Measurements from ENCODE around the gene GPR142.
"Not testable (repeated sequence)": the region's sequence is repeated elsewhere in the genome, so short reads cannot be mapped to it uniquely, and the experiment has no call there.

Gene GPR142

DNA sequence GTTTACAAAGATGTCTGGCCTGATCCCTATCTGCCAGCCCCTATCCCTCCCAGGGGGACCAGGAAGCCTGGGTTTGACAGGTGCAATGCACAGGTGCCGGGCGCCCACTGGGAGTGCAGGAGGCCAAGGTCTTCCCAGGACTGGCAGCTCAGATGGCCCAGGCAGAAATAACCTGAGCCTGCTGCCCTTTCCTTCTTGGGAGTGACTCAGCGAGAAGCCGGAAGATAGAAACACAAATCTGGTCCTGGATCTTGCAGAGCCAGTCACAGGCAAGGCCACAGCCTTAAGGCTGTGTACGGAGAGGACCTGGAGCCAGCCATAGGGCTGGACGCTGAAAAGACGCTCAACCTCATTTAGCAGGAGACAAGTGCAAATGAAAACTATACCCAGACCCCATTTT, 27.7 kb downstream of the GPR142 start:
- no peak for DNase-seq

DNA sequence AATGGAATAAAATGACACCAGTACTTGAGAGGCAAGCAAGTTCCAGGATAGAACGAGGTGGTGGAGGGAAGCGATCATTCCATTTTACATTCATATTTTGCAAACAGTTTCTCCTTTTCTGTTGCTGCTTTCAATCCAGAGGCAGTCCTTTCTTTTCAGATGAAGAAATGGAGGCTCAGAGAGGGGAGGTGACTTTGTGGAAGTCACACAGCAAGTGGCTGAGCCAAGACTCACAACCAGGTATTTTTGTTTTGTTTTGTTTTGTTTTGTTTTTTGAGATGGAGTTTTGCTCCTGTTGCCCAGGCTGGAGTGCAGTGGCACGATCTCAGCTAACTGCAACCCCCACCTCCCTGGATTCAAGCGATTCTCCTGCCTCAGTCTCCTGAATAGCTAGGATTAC, 29.3 kb downstream of the GPR142 start:
- no peak for DNase-seq

DNA sequence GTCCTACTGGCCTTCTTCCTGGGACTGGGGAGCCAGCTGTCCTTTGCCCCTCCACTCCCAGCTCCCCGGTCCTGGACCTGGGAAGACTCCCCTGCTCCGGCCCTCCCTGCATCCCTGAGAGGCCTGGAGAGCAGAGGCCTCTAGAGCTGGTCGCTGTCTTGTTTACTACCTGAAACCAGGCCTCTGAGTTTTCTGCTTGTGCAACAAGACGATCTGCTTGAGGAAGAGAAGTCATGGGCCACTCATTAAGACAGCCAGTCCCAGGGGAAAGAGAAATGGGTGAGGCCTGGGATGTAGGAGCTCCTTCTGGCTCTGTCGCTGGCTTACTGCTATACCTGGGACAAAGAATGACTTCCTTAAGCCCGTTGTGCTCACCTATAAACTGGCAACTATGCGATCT, 34.7 kb downstream of the GPR142 start:
- DNase-seq = no peak

DNA sequence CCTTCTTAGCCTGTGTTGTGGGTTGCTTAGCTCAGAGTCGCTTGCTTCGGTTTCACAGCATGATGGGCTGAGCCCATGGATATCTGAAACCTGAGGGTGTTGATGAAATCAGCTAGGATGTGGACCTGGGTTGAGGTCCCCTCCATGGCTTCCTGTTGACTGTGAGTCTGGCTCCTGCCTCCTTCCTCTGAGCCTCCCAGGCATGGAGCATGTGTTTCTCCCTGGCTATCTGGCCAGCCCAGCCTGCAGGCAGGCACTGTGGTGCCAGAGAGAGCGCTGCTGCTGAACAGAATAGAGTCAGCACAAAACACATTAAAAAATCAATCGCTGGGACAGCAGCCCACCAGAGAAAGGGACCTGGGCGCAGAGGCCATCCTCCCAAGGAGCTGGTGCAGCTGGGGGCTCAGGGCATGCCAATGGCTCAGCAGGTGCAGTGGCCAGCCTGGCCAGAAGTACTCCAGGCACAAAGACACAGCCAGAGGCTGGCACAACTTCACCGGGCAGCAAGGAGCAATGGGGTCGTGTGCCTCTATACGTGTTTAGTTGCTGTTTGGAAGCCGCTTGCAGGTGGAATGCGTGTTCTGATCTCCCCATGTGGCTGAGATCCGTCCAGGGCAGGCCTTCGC, 36.3 kb downstream of the GPR142 start:
- DNase-seq = no peak

DNA sequence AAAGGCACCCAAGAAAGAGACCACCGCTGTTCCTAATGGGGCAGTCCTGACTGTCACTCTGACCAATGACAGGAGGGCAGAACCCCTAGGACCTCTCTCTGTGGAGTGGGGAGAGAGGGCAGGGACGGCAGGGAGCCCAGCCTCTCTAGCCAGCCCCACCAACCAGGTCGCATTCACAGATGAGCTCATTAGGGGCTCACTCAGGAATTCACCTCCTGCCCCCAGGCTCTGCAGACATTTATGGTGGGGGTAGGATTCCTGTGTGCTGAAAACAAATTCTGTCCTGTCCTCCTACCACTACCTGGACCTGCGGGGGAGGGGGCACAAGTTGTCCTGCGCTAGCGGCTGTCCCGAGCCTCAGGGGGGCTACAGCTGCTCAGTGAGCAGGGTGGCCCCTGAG, 36.9 kb downstream of the GPR142 start:
- DNase-seq = no peak

DNA sequence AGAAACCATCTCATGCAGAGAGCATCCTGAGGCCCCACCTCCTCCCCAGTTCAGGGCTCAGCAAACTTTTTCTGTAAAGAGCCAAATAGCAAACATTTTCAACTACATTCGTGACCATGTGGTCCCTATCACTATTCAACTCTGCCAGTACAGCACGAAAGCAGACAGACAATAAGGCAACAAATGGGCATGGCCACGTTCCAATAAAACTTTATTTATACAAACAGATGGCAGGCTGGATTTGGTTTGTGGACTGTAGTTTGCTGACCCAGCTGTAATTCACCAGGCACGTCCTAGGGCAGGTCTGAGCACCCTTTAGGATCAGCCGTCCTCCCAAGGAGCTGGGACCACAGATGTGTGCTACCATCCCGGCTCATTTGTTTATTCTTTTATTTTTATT, 37.5 kb downstream of the GPR142 start:
- no peak for DNase-seq

DNA sequence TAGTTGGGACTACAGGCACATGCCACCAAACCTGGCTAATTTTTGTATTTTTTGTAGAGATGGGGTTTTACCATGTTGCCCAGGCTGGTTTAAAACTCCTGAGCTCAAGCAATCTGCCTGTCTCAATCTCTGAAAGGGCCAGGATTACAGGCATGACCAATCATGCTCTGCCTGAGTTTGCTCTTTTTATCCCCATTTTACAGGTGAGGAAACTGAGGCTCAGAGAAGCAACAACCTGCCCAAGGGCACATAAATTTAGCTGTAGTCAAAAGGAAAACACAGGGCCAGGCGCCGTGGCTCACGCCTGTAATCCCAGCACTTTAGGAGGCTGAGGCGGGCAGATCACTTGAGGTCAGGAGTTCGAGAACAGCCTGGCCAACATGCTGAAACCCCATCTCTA, 38.0 kb downstream of the GPR142 start:
- not testable (repeated sequence) for DNase-seq

DNA sequence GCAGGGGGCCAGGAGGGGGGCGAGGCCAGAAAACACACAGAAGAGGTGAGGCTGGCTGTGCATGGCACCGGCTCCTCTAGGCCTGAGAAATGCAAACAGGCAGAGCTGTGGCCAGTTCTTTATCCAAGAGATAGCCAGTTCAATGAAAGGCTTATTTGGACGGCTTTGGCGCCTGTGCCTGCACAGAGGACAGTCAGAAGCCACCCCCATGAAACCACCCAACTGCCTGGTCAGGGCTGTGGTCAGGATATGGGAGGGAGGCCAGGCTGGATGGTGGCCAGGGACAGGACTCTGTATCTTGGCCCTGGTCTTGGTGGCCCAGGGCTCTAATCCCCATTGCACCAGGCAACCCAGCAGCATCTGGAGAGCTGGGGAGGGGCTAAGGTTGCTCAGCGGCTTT, 40.1 kb downstream of the GPR142 start:
- DNase-seq = no peak

DNA sequence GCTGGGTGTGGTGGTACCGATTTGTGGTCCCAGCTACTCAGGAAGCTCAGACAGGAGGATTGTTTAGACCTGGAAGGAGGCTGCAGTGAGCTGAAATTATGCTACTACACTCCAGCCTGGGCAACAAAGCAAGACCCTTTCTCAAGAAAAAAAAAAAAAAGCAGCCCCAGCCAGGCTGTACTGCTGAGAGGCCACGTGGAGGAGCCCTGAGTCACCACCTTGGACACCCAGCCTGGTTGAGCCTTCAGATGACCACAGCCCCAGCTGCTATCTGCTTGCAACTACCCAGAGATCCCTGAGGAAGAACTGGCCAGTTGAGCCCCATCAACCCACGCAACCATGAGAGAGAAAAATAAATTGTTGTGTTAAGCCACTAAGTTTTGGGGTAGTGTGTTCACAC, 41.0 kb downstream of the GPR142 start:
- no peak for DNase-seq

DNA sequence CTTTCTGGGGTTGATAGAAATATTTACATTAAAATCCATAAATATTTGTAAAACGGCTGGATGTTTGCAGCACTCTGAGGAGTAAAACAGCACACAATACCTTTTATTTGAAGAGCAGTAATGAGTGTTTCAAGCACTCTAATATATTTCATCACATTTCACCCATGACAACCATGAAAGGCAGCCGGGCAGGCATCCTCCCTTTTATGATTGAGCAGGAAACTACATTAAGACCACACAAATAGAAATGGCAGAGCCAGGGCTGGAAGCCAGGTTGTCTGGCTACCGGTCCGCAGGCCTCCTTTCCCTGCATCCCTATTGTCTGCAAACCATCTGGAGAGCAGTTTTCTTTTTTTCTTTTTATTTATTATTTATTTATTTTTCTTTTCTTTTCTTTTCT, 41.5 kb downstream of the GPR142 start:
- DNase-seq = peak; percentile 88

DNA sequence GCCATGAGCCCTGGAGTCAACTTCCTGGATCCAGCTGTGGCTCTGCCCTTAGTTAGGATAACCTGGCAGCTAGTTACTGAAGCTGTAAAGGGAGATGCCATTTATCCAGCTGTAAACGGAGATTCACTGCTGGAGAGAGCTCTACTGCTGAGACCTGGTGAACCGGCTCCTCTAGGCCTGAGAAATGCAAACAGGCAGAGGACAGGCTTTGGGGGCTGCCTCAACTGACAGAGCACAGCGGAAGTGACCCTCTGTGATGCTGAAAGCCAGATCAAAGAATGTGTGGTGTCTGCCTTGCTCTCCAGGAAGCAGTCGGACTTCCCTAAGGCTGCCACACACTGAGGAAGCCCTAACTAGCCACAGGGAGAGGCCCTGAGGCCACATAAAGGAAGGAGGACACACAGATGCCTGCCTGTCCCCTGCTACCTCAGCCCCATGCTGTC, 42.7 kb downstream of the GPR142 start:
- no peak for DNase-seq

DNA sequence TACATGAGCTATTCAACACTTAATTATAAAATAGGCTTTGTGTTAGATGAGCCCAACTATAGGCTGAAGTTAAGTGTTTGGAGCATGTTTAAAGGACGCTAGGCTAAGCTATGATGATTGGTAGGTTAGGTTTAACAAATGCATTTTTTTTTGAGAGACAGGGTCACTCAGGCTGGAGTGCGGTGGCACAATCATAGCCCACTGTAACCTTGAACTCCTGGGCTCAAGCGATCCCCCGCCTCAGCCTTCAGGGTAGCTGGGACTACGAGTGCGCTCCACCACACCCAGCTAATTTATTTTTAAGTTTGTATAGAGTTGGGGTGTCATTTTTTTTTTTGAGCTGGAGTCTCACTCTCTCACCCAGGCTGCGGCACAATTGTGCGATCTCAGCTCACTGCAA, 45.3 kb downstream of the GPR142 start:
- no peak for DNase-seq

DNA sequence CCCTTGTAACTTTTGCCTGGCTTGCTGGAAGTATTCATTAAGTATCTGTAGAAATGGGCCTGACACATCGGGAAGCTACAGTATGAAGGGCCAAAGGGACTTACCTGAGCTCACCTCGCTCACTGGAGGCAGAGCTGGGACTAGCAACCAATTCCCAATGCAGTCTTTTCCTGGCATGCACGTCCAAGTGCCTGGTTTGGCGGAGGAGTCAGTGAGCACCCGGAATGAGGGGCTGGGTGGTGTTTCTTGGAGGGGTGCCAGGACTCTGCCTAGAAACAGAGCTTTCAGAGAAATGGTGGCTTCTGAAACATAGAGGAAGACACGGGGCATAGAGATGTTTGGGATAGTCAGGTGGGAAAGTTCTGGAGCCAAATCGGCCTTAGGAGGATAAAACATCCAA, 46.2 kb downstream of the GPR142 start:
- no peak for DNase-seq

DNA sequence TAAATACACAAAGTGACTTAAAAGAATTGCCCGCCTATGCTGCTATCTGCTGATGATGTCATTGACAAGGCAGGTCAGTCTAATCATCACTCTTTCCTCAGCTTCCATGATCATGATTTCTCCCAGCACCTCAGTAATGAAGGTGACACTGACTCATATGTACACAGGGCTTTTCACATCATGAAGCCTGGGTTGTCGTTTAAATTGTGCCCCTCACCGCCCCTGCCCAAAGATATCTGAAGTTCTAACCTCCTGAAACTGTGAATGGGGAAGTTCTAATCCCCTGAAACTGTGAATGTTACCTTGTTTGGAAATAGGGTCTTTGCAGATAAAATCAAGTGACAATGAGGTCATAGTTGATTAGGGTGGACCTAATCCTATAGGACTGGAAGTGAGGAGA, 47.2 kb downstream of the GPR142 start:
- DNase-seq = no peak

DNA sequence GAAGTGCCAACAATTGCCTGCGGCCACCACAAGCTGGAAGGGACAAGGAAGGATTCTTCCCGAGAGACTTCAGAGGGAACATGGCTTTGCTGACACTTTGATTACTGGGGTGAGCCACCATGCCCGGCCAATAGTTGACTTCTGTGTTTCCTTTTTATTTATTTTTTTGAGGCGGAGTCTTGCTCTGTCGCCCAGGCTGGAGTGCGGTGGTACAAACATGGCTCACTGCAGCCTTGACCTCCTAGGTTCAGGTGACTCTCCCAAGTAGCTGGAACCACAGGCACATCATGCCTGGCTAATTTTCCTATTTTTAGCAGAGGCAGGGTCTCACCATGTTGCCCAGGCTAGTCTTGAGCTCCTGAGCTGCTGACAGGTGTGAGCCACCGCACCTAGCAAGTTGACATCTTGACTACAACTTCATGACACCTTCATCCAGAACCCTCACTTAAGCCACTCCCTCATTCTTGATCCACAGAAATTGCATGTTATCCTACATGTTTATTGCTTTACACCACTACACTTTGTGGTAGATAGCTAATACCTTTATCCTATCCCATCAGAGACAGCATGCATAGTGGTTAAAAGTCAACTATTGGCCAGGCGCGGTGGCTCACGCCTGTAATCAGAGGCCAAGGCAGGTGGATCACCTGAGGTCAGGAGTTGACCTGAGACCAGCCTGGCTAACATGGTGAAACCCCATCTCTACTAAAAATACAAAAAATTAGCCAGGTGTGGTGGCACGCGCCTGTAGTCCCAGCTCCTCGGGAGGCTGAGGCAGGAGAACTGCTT, 48.5 kb downstream of the GPR142 start:
- no peak for DNase-seq

DNA sequence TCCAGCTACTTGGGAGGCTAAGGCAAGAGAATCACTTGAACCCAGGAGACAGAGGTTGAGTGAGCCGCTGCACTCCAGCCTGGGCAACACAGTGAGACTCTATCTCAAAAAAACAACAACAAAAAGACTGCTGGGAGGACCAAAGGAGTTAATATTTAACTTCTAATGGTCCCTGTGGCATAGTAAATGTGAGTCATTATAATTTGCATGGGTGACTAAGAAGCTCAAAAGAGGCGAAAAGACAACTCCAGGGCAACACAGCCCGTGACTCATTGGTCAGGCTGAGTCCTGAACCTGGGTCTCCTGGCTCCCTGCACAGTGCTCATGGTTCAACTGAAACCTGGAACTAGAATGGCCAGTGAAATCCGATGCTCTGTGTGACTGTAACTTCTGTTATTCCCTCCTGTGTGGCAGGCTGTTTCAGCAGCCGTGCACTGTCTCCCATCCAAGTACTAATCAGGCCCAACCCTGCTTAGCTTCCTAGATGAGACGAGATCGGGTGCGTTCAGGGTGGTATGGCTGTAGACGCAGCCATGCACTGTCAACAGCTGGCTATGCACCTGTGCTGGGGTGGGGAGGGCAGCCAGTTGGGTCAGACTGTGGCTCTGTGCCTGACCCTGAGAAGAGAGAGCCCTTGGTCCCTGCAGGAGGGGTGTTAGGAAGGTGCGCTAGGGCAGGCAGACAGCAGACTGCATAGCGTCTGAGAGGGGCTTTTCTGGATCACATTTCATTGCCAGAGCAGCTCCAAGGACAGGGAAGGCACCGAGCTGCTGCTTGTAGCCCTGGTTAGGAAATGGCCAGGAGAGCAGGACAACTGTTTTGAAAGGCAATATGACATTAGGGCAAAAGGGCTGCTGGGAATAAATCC, 50.1 kb downstream of the GPR142 start:
- DNase-seq = no peak

DNA sequence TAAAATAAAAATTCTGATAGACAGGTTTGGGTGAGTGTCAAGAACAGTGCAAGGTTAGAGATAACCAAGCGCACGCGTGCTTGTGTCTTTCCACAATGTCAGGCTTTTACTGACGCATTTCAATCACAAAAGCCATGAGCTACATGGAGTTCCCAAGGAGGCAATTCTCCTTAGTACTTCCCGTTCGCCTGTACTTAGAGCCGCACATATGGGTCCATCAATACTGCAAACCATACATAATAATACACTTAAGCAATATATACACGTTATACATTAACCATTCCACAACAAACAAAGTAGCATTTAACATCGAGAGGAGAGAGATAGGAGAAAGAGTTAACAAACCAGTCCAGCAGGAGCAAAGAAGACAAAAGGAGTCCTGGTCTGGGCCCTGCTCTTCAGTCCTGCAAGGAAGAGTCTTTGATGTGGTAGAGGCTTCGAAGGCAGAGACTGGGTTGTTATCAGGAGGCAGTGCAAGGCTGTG, 52.7 kb downstream of the GPR142 start:
- no peak for DNase-seq
